Measurements from ENCODE around the gene FADS6. TPM values are rescaled to one million over a fixed set of nuclear protein-coding genes. Genes with fewer than 3 reads are reported as not detected.
"Not testable (repeated sequence)": the region's sequence is repeated elsewhere in the genome, so short reads cannot be mapped to it uniquely, and the experiment has no call there.

FADS6 gene
- total RNA-seq, 1 donor from 2014 or later, result not detected

DNA sequence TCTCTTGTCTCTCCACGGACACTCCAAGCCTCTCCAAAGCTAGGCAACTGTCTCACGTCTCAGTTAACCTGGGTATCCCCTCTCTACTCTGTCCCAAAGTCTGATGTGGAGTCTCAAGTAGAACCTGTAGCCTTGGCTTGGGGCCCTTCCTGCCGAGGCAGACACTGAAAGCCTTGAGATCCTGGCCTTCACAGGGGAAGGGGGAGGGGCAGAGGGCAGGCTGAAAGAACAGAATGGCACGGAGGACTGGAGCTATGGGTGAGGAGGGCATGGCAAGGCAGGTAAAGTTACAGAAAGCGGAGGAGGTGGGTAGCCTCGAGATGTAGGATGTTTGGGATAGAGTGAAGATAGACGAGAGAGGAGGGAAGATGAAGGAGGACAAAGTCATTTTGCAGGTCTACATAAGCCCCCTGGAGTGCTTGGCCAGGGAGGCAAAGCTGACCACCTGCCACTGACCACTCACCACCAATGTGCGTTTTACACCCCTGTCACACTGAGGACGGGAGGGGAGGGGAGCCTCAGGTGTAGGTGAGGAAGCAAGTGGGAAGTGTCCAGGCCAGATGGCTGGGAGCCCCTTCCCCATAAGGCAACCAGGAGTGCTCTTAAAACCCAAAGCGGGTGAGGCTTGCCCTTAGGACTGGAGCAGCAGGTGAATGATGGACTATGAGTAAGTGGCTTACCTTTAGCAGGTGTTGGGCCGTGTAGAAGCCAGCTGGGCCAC, 21.9 kb downstream of the FADS6 start:
- TF ChIP-seq, protein P1, sequence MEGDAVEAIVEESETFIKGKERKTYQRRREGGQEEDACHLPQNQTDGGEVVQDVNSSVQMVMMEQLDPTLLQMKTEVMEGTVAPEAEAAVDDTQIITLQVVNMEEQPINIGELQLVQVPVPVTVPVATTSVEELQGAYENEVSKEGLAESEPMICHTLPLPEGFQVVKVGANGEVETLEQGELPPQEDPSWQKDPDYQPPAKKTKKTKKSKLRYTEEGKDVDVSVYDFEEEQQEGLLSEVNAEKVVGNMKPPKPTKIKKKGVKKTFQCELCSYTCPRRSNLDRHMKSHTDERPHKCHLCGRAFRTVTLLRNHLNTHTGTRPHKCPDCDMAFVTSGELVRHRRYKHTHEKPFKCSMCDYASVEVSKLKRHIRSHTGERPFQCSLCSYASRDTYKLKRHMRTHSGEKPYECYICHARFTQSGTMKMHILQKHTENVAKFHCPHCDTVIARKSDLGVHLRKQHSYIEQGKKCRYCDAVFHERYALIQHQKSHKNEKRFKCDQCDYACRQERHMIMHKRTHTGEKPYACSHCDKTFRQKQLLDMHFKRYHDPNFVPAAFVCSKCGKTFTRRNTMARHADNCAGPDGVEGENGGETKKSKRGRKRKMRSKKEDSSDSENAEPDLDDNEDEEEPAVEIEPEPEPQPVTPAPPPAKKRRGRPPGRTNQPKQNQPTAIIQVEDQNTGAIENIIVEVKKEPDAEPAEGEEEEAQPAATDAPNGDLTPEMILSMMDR (conservative IDR thresholded peaks at IDR 0.05; ENCODE audit: low read depth, low read length), result no peak
- DNase-seq (ENCODE audit: low read depth), result no peak
- H3K4me3 ChIP-seq (ENCODE audit: low read depth, low read length), result peak overlapping the region; percentile 79

DNA sequence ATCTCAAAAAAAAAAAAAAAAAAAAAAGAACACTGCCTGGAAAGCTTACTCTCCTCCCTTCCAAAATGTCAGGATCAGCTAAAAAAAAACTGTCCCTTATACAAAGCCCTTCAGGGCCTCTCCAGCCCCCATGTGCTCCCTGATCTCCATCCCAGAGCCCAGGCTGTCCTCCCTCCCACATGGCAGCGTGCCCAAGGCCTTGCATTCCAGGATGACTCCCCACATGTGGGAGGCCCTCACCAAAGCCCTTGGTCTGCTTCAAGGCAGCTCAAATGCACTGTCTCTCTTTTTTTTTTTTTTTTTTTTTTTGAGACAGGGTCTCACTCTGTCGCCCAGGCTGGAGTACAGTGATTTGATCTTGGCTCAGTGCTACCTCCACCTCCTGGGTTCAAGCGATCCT, 22.9 kb downstream of the FADS6 start:
- TF ChIP-seq, protein P1 (conservative IDR thresholded peaks at IDR 0.05; ENCODE audit: low read depth, low read length), result no peak
- H3K4me3 ChIP-seq (ENCODE audit: low read depth, low read length), result no peak overlapping the region
- no peak for DNase-seq (ENCODE audit: low read depth)

DNA sequence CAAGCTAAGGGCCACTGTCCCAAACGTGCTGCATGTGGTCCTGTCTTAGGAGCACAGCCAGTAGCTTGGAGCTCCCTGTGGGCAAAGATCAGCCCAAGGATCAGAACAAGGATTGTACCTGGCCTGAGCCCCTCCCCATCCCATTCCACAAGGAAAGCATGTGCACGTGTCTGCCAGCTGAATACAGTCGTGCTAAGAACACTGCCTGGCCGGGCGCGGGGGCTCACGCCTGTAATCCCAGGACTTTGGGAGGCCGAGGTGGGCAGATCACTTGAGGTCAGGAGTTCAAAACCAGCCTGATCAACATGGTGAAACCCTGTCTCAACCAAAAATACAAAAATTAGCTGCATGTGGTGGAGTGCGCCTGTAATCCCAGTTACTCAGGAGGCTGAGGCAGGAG, 23.4 kb downstream of the FADS6 start:
- not testable (repeated sequence) for H3K4me3 ChIP-seq (ENCODE audit: low read depth, low read length); DNase-seq (ENCODE audit: low read depth)

DNA sequence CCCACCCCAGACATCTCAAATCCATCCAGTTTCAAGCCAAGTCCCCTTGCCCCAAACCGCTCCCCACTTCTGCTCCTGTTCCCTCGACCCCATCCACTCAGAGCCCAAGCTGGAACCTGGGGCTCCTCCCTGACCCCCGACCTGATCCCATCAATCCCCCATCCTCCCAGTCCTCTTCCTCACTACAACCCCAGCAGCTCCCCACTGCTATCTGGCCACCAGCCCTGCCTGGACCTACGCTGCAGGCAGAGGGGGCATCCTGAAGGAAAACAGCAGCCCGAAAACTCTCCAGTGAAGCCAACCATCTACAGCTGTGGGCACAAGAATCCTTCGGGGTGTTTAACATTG, 24.6 kb downstream of the FADS6 start:
- TF ChIP-seq, protein P1 (conservative IDR thresholded peaks at IDR 0.05; ENCODE audit: low read depth, low read length), result no peak
- no peak for DNase-seq (ENCODE audit: low read depth)
- no peak overlapping the region for H3K4me3 ChIP-seq (ENCODE audit: low read depth, low read length)

DNA sequence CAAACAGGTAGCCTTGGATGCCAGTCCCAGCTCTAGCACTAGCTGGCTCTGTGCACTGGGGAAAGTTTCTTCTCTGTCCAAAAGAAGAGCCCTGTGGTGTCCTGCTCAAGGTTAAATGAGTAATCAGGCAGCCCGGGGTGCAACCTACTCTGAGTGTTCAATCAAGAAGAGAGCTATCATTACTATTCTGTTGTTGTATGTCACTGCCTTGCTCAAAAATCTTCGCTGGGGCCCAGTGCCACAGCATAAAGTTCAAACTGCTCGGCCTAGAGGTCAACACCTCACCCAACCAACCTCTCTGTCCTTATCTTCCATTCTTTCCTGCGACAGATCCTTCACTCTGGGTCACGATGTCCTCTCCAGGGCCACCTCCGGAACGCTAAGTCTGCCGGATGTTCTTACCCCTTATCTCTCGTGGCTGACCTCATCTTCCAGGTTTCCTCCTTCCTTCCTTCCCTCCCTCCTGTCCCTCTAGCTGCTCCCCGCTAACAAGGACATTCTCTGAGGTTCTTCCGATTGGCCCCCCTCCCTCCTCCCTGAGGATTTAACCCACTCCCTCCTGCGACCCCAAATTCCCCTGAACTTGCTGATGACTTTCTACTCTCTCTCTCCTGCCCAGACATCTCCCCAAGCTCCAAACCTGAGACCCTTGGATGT, 25.1 kb downstream of the FADS6 start:
- DNase-seq (ENCODE audit: low read depth), result no peak
- TF ChIP-seq, protein P1 (conservative IDR thresholded peaks at IDR 0.05; ENCODE audit: low read depth, low read length), result no peak
- H3K4me3 ChIP-seq (ENCODE audit: low read depth, low read length), result no peak overlapping the region

DNA sequence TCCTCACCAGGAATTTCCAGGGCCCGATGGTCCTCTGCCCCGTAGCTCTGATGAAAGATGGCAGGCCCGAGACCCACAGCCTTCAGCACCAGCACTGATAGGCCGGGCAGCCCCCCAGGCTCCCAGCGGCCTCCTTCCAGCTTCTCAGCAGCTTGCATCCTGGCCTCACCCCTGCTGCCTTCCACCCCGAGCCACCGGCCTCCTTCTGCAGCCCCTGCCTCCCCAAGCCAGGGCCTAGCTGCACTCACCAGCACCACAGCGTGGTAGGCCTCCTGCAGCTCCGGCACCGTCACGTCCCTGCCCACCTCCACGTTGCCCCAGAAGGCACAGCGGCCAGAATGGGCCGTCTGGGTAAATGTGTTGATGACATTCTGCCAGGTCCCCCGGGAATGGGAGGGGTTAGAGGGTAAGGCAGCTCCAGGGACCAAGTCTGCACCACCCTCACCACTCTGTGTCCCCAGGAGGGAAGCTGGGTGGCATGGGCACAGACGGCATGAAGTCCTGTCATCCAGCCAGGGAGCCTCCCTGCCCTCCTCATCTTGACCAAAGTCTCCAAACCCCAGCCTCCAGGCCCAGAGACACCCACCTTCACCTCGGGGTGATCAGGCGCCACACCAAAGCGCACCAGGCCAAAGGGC, 27.1 kb downstream of the FADS6 start:
- DNase-seq (ENCODE audit: low read depth), result no peak
- H3K4me3 ChIP-seq (ENCODE audit: low read depth, low read length), result no peak overlapping the region
- TF ChIP-seq, protein P1 (conservative IDR thresholded peaks at IDR 0.05; ENCODE audit: low read depth, low read length), result no peak

DNA sequence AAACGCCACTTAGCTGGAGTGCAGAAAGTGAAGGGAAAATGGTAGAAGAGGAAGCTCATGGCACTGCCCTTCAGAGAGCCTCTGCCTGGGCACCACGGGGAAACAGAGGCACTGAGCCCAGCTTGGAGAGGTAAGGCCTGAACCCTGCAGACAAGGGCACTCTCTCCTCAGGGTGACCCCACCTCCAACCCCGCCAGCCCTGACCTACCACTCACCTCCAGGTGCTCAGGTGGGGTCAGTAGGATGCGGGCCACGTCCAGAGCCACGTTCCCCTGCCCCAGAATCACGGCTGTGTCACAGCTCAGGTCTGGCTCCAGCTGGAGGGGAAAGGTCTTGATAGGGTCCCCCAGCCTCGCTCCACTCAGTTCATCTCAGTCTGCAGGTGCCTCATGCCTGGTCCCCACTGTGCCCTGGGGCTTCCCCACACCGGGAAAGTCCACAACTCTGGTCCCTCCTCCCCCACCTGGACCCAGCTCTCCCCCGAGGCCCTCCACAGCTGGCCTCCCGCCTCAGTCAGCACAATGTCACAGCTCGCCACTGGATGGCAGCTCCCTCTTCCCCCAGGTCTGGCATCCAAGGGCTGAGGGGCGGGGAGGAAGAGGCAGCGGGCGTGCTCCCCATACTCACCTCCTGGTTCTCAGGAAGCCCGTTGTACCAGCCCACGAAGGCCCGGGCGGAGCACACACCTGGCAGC, 27.8 kb downstream of the FADS6 start:
- no peak overlapping the region for H3K4me3 ChIP-seq (ENCODE audit: low read depth, low read length)
- DNase-seq (ENCODE audit: low read depth), result no peak
- TF ChIP-seq, protein P1 (conservative IDR thresholded peaks at IDR 0.05; ENCODE audit: low read depth, low read length), result no peak
